Bronchial epithelial cell (primary cell): ENCODE results near the gene OTOL1. TPM values are rescaled to one million over a fixed set of nuclear protein-coding genes. Genes with fewer than 3 reads are reported as not detected.

Experiments used
- DNase-seq: peaks from one replicate; pipeline ENCODE4 v3.0.0-alpha.2; 2010; ENCODE audit warnings: low read depth
- FAIRE-seq: peaks from 2 replicates; lab custom pipeline; 2011; peaks lifted over from hg19 to GRCh38; lab: Jason Lieb, UNC
- H3K27me3 ChIP-seq: 2 replicates; pipeline ENCODE4 v1.5.1; 2011; ENCODE audit warnings: low read length; ENCODE audit not compliant: control insufficient read depth, insufficient read depth
- H3K36me3 ChIP-seq: 2 replicates; pipeline ENCODE4 v1.5.1; 2011; ENCODE audit warnings: low read length; ENCODE audit not compliant: control insufficient read depth, insufficient read depth
- H3K4me3 ChIP-seq: 2 replicates; pipeline ENCODE4 v1.5.1; 2011; ENCODE audit warnings: mild to moderate bottlenecking, low read depth, low read length, control low read depth
- CTCF ChIP-seq: IDR thresholded peaks from 2 replicates; pipeline ENCODE4 v1.5.1; 2011; ENCODE audit warnings: mild to moderate bottlenecking, moderate library complexity, low read length, control low read depth, inconsistent platforms; ENCODE audit not compliant: insufficient read depth, severe bottlenecking
- total RNA-seq: library from RNA; depleted of rRNA; stranded (reverse); fragments of >200 nt; gene quantifications from 2 replicates; pipeline ENCODE4 v1.2.1, GENCODE V29; 2014

Gene OTOL1
- total RNA-seq, 1 donor from 2014 or later = not detected

- FAIRE-seq = no peak
- Histone ChIP-seq H3K27me3 (no peaks in the 10 kb centered on the region), H3K36me3 (no peaks in the 10 kb centered on the region), H3K4me3 (no peak overlapping the region)
- no peak for DNase-seq
- TF ChIP-seq CTCF = no peak
These were observed 14.1 kb downstream of the OTOL1 start for GRCh38 chr3:161510510-161511260.

GRCh38 chr3:161523916-161524315 lies 27.3 kb downstream of the OTOL1 start:
- Histone ChIP-seq H3K4me3 (no peak overlapping the region), H3K27me3 (no peaks in the 10 kb centered on the region), H3K36me3 (no peaks in the 10 kb centered on the region)
- no peak for FAIRE-seq
- no peak for TF ChIP-seq CTCF
- DNase-seq = no peak

GRCh38 chr3:161531930-161532329 lies 35.3 kb downstream of the OTOL1 start:
- Histone ChIP-seq H3K36me3 (no peaks in the 10 kb centered on the region), H3K4me3 (no peak overlapping the region), H3K27me3 (no peaks in the 10 kb centered on the region)
- TF ChIP-seq CTCF = no peak
- FAIRE-seq = no peak
- DNase-seq = no peak

GRCh38 chr3:161540594-161540993 lies 44.0 kb downstream of the OTOL1 start:
- no peak for TF ChIP-seq CTCF
- no peak overlapping the region for H3K4me3 ChIP-seq
- FAIRE-seq = no peak
- H3K36me3 ChIP-seq = no peaks in the 10 kb centered on the region
- no peak for DNase-seq
- no peaks in the 10 kb centered on the region for H3K27me3 ChIP-seq

GRCh38 chr3:161545824-161546223 lies 49.2 kb downstream of the OTOL1 start:
- Histone ChIP-seq H3K36me3 (no peaks in the 10 kb centered on the region), H3K27me3 (no peaks in the 10 kb centered on the region), H3K4me3 (no peak overlapping the region)
- TF ChIP-seq CTCF = no peak
- DNase-seq = no peak
- FAIRE-seq = no peak

- Histone ChIP-seq H3K27me3 (no peaks in the 10 kb centered on the region), H3K4me3 (no peak overlapping the region), H3K36me3 (no peaks in the 10 kb centered on the region)
- TF ChIP-seq CTCF = no peak
- no peak for DNase-seq
- FAIRE-seq = no peak
These were observed 51.7 kb downstream of the OTOL1 start for GRCh38 chr3:161548301-161548700.
